C4-2B (cell line): Measurements from ENCODE around the gene C11orf58.

Source experiments
- H3K27ac ChIP-seq: fragments of 450-650 bp; 2 replicates; pipeline ENCODE4 v1.5.1; 2017
- ZFX ChIP-seq: fragments of 450-650 bp; IDR thresholded peaks from 2 replicates; pipeline ENCODE4 v1.6.1; 2017
- TF ChIP-seq, protein P1 (sequence below): fragments of 450-650 bp; conservative IDR thresholded peaks from 2 replicates; pipeline ENCODE4 v1.5.1; 2017; ENCODE audit warnings: mild to moderate bottlenecking

The C11orf58 gene

DNA sequence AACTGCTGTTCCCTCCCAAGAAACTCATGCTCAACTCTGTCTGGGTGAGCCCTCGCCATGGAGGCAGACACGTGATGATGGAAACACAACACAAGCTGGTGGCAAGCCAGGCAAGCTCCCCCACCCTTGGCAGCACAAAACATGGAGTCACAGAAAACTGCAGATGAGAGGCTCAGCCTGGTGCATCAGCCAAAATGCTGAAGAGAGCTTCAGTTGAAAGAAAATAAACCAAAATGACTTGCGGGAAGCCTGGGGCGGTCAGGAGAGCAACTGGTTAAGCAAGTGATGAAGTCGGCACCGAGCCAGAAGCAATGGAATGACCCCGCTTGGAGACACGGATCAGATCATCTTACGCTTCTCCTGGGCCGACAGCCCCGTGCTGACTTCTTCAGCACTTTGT, 68.3 kb downstream of the C11orf58 start:
- no peak overlapping the region for H3K27ac ChIP-seq
- TF ChIP-seq ZFX: no peak
- TF ChIP-seq, protein P1, sequence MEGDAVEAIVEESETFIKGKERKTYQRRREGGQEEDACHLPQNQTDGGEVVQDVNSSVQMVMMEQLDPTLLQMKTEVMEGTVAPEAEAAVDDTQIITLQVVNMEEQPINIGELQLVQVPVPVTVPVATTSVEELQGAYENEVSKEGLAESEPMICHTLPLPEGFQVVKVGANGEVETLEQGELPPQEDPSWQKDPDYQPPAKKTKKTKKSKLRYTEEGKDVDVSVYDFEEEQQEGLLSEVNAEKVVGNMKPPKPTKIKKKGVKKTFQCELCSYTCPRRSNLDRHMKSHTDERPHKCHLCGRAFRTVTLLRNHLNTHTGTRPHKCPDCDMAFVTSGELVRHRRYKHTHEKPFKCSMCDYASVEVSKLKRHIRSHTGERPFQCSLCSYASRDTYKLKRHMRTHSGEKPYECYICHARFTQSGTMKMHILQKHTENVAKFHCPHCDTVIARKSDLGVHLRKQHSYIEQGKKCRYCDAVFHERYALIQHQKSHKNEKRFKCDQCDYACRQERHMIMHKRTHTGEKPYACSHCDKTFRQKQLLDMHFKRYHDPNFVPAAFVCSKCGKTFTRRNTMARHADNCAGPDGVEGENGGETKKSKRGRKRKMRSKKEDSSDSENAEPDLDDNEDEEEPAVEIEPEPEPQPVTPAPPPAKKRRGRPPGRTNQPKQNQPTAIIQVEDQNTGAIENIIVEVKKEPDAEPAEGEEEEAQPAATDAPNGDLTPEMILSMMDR: no peak

DNA sequence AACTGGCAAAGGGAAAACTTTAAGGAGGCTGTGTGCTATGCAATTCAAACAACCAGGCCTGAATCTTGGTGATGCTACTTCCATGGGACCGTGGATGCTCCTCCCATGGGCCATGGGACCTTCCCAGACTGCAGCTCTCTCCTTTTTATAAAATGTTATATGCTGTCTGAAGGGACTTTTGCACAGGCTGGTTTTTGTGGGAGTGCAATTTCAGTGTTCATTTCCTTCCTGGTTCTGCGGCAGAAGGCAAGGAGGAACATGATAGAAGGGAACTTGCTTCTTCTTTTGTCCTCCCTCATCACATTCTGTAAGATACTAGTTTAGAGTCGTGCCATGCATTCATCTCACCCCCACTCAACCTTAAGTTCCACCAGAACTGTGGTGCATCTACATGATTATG, 68.9 kb downstream of the C11orf58 start:
- TF ChIP-seq, protein P1: no peak
- TF ChIP-seq ZFX: no peak
- H3K27ac ChIP-seq: no peak overlapping the region
